K562 (cell line): Measurements from ENCODE around the gene UNC119. TPM values are rescaled to one million over a fixed set of nuclear protein-coding genes. Genes with fewer than 3 reads are reported as not detected.
A peak's percentile ranks its signal among the peaks of the same experiment; 100 is the strongest.

Experiments
- CREM ChIP-seq: IDR thresholded peaks from 2 replicates; pipeline ENCODE4 v1.6.1; 2014; ENCODE audit warnings: antibody characterized with exemption, low read depth
- E2F8 ChIP-seq: fragments of 450-650 bp; IDR thresholded peaks from 2 replicates; pipeline ENCODE4 v1.7.1; 2018; ENCODE audit warnings: mild to moderate bottlenecking, low read depth; ENCODE audit not compliant: partially characterized antibody
- EGR1 ChIP-seq: fragments of 450-650 bp; conservative IDR thresholded peaks from 2 replicates; pipeline ENCODE4 v1.6.1; 2017; ENCODE audit warnings: mild to moderate bottlenecking
- ERF ChIP-seq: fragments of 450-650 bp; formaldehyde crosslinking; IDR thresholded peaks from 2 replicates; pipeline ENCODE4 v1.4.0; 2020; ENCODE audit warnings: mild to moderate bottlenecking, mixed read lengths
- KDM4B ChIP-seq, 2 experiments: fragments of 450-650 bp in 1 of 2; sonication (generic) in 1 of 2; IDR thresholded peaks; 2 replicates each; pipeline ENCODE4 v1.6.1; 2016 to 2017; ENCODE audit warnings: borderline replicate concordance in 2 of 2, antibody characterized with exemption in 1 of 2, low read depth in 1 of 2, mild to moderate bottlenecking in 1 of 2
- MED1 ChIP-seq: sonication (generic); formaldehyde crosslinking; IDR thresholded peaks from 2 replicates; pipeline ENCODE4 v1.8.1; 2023; ENCODE audit warnings: missing genetic modification reagents, borderline replicate concordance
- MYC ChIP-seq, 2 experiments: fragments of 250-450 bp in 1 of 2; sonication (Bioruptor Pico) in 1 of 2; IDR thresholded peaks; 2 replicates each; pipeline versions ENCODE4 v1.5.1 to v1.6.1; 2012 to 2021; ENCODE audit warnings: low read depth in 2 of 2, borderline replicate concordance in 1 of 2, improper control_type of control experiment in 1 of 2, low read length in 1 of 2, mild to moderate bottlenecking in 1 of 2, moderate library complexity in 1 of 2
- RBFOX2 ChIP-seq: fragments of 200-400 bp; formaldehyde crosslinking; IDR thresholded peaks from 2 replicates; pipeline ENCODE4 v1.6.1; 2017; ENCODE audit warnings: low read depth, mild to moderate bottlenecking, low read length, moderate library complexity
- XRCC4 ChIP-seq: IDR thresholded peaks from one replicate; pipeline ENCODE4 v1.6.1; 2011; ENCODE audit not compliant: insufficient read depth, insufficient read length; ENCODE audit errors: extremely low read depth
- YY1 ChIP-seq, 3 experiments: IDR thresholded peaks; 2 replicates each; pipeline ENCODE4 v1.6.1; 2011; ENCODE audit warnings: low read length in 2 of 3, mild to moderate bottlenecking in 2 of 3, moderate library complexity in 2 of 3, borderline replicate concordance in 1 of 3, control low read depth in 1 of 3, low read depth in 1 of 3; ENCODE audit not compliant: insufficient read depth in 3 of 3, insufficient replicate concordance in 2 of 3, control insufficient read depth in 1 of 3, insufficient read length in 1 of 3; ENCODE audit errors: extremely low read depth in 1 of 3
- ZFX ChIP-seq: sonication (generic); formaldehyde crosslinking; IDR thresholded peaks from 2 replicates; pipeline ENCODE4 v1.8.0; 2022; ENCODE audit warnings: mild to moderate bottlenecking, missing genetic modification reagents, moderate library complexity
- ZNF431 ChIP-seq: sonication (generic); formaldehyde crosslinking; IDR thresholded peaks from 2 replicates; pipeline ENCODE4 v1.8.0; 2022; ENCODE audit warnings: mild to moderate bottlenecking, missing genetic modification reagents
- polyA plus RNA-seq, 8 experiments: library from polyadenylated mRNA; depleted of rRNA in 4 of 8; stranded (reverse) in 5 of 8; unstranded in 3 of 8; fragments of >200 nt; fragmentation: Nextera tagmentation in 2 of 8; fragmentation: Illumina TruSeq in 1 of 8; extraction: Ambion mirVana in 2 of 8; extraction: Trizol in 1 of 8; gene quantifications; 2 replicates each; pipeline versions ENCODE4 v1.2.1 to v1.2.3, GENCODE V29; 2011 to 2014; ENCODE audit warnings: inconsistent platforms in 1 of 8, missing spikeins in 1 of 8
- total RNA-seq, 7 experiments: library from RNA; depleted of rRNA in 6 of 7; stranded (reverse); fragments of >200 nt in 6 of 7; fragmentation: Illumina TruSeq in 2 of 7; extraction: Trizol in 2 of 7; gene quantifications; 2 replicates each; pipeline versions ENCODE4 v1.2.1 to v1.2.3, GENCODE V29; 2011 to 2021; ENCODE audit warnings: low replicate concordance in 1 of 7
- TF ChIP-seq, protein P1 (sequence below): fragments of 250-450 bp; sonication (Bioruptor Pico); IDR thresholded peaks from 2 replicates; pipeline ENCODE4 v1.4.0; 2020; ENCODE audit warnings: mild to moderate bottlenecking, moderate library complexity, borderline replicate concordance
- TF ChIP-seq, protein P2 (sequence below): fragments of 250-450 bp; sonication (Bioruptor Pico); IDR thresholded peaks from 2 replicates; pipeline ENCODE4 v1.9.0; 2021; ENCODE audit warnings: mild to moderate bottlenecking, inconsistent platforms
- TF ChIP-seq, protein P3 (sequence below): sonication (generic); formaldehyde crosslinking; IDR thresholded peaks from 2 replicates; pipeline ENCODE4 v1.8.0; 2022; ENCODE audit warnings: mild to moderate bottlenecking, missing genetic modification reagents, borderline replicate concordance

Gene UNC119
- total and polyA plus RNA-seq, 9 of the 15 experiments (the other 6 are each of a cell fraction or from before 2014, with no cell fraction given), result 0.37 to 47.7 (median 16.3) TPM

DNA sequence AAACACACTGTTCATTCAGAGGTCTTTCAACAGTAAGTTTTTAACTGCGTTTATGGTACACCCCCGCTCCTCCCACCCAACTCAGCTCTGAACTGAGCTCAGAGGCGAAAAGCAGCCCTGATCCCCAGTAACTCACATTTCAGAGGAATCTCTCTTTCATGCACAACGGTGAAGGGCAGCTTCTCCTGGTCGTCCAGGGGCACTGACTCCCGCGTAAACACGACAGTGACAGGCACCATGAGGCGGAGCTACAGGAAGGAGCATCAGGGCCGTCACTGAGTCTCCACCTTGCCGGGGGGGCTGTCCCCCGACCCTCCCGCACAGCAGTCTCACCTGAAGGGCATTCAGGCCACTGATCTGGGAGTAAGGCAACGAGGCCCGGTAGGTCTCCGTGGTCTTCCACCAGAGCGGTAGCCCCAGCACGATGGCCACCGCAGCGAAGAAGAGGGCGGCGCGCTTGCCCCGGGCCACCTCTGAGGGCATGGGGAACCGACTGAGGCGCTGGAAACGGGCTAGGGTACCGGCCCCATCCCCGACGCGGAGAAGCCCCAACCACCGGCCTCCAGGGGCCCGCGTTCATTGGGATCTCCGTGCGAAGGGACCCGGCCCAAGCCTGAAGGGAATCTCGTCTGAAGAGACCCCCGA lies 18.4 kb upstream of the UNC119 start (continued):
- TF ChIP-seq ERF (no peak), MED1 (CRISPR knock-in tag) (no peak), KDM4B (IDR thresholded peaks at IDR 0.05; ENCODE audit: borderline replicate concordance in 2 of 2, low read depth in 1 of 2) (0 out of 4 replicates have a peak, but pooled peaks of 1 of the 2 experiments have one; percentile 17), RBFOX2 (no peak), ZFX (CRISPR knock-in tag) (peak; percentile 73; the same call in 1 of the 2 replicates), EGR1 (0 out of 2 replicates have a peak, but pooled peaks have one; percentile 45), E2F8 (peak; percentile 60), YY1 (IDR thresholded peaks at IDR 0.05; ENCODE audit: borderline replicate concordance in 1 of 3, control insufficient read depth in 1 of 3, extremely low read depth in 1 of 3, insufficient read depth in 3 of 3, insufficient read length in 1 of 3, insufficient replicate concordance in 2 of 3, low read depth in 1 of 3, low read length in 2 of 3) (peak in 2 of 3 experiments; percentile 65 to 74), MYC (IDR thresholded peaks at IDR 0.05; ENCODE audit: low read depth, low read length) (peak; percentile 33; the same call in 1 of the 2 replicates), MYC (CRISPR knock-in tag; IDR thresholded peaks at IDR 0.05; ENCODE audit: borderline replicate concordance, low read depth) (no peak), ZNF431 (CRISPR knock-in tag) (0 out of 2 replicates have a peak, but pooled peaks have one; percentile 21), CREM (peak; percentile 75), XRCC4 (no peak)
- TF ChIP-seq, protein P1, sequence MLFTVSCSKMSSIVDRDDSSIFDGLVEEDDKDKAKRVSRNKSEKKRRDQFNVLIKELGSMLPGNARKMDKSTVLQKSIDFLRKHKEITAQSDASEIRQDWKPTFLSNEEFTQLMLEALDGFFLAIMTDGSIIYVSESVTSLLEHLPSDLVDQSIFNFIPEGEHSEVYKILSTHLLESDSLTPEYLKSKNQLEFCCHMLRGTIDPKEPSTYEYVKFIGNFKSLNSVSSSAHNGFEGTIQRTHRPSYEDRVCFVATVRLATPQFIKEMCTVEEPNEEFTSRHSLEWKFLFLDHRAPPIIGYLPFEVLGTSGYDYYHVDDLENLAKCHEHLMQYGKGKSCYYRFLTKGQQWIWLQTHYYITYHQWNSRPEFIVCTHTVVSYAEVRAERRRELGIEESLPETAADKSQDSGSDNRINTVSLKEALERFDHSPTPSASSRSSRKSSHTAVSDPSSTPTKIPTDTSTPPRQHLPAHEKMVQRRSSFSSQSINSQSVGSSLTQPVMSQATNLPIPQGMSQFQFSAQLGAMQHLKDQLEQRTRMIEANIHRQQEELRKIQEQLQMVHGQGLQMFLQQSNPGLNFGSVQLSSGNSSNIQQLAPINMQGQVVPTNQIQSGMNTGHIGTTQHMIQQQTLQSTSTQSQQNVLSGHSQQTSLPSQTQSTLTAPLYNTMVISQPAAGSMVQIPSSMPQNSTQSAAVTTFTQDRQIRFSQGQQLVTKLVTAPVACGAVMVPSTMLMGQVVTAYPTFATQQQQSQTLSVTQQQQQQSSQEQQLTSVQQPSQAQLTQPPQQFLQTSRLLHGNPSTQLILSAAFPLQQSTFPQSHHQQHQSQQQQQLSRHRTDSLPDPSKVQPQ (CRISPR knock-in tag), result no peak
- TF ChIP-seq, protein P2, sequence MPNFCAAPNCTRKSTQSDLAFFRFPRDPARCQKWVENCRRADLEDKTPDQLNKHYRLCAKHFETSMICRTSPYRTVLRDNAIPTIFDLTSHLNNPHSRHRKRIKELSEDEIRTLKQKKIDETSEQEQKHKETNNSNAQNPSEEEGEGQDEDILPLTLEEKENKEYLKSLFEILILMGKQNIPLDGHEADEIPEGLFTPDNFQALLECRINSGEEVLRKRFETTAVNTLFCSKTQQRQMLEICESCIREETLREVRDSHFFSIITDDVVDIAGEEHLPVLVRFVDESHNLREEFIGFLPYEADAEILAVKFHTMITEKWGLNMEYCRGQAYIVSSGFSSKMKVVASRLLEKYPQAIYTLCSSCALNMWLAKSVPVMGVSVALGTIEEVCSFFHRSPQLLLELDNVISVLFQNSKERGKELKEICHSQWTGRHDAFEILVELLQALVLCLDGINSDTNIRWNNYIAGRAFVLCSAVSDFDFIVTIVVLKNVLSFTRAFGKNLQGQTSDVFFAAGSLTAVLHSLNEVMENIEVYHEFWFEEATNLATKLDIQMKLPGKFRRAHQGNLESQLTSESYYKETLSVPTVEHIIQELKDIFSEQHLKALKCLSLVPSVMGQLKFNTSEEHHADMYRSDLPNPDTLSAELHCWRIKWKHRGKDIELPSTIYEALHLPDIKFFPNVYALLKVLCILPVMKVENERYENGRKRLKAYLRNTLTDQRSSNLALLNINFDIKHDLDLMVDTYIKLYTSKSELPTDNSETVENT, result no peak
- TF ChIP-seq, protein P3, sequence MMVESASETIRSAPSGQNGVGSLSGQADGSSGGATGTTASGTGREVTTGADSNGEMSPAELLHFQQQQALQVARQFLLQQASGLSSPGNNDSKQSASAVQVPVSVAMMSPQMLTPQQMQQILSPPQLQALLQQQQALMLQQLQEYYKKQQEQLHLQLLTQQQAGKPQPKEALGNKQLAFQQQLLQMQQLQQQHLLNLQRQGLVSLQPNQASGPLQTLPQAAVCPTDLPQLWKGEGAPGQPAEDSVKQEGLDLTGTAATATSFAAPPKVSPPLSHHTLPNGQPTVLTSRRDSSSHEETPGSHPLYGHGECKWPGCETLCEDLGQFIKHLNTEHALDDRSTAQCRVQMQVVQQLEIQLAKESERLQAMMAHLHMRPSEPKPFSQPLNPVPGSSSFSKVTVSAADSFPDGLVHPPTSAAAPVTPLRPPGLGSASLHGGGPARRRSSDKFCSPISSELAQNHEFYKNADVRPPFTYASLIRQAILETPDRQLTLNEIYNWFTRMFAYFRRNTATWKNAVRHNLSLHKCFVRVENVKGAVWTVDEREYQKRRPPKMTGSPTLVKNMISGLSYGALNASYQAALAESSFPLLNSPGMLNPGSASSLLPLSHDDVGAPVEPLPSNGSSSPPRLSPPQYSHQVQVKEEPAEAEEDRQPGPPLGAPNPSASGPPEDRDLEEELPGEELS (CRISPR knock-in tag), result no peak
